IPS-20b (cell line): ENCODE measurements around the gene KCNN4.

Experiments used
- H3K27ac ChIP-seq: one replicate; pipeline ENCODE4 v1.5.1; 2013; ENCODE audit warnings: low read length
- H3K27me3 ChIP-seq: 2 replicates; pipeline ENCODE4 v1.6.1; 2013; ENCODE audit warnings: mild to moderate bottlenecking, low read length, inconsistent platforms; ENCODE audit not compliant: insufficient read depth
- H3K36me3 ChIP-seq: 2 replicates; pipeline ENCODE4 v1.6.1; 2013; ENCODE audit warnings: low read depth, mild to moderate bottlenecking, inconsistent platforms, low read length, moderate library complexity; ENCODE audit not compliant: insufficient read depth
- H3K4me1 ChIP-seq: 2 replicates; pipeline ENCODE4 v1.6.1; 2013; ENCODE audit warnings: mild to moderate bottlenecking, control low read depth, inconsistent platforms, low read length, moderate library complexity; ENCODE audit not compliant: insufficient read depth
- H3K4me3 ChIP-seq: 2 replicates; pipeline ENCODE4 v1.5.1; 2013; ENCODE audit warnings: mild to moderate bottlenecking, low read length, inconsistent platforms
- H3K9ac ChIP-seq: 2 replicates; pipeline ENCODE4 v1.6.1; 2013; ENCODE audit warnings: low read depth, mild to moderate bottlenecking, inconsistent platforms, low read length, moderate library complexity
- H3K9me3 ChIP-seq: 2 replicates; pipeline ENCODE4 v1.6.1; 2013; ENCODE audit warnings: mild to moderate bottlenecking, low read depth, low read length, inconsistent platforms; ENCODE audit not compliant: insufficient read depth

KCNN4 gene

GRCh38 chr19:43735957-43736356 lies 44.8 kb downstream of the KCNN4 start:
- Histone ChIP-seq H3K9me3 (no peaks in the 10 kb centered on the region), H3K36me3 (peaks cover 92% of the 10 kb centered on the region), H3K27me3 (no peaks in the 10 kb centered on the region), H3K4me3 (no peak overlapping the region), H3K4me1 (no peaks in the 10 kb centered on the region), H3K27ac (no peak overlapping the region), H3K9ac (no peak overlapping the region)

DNA sequence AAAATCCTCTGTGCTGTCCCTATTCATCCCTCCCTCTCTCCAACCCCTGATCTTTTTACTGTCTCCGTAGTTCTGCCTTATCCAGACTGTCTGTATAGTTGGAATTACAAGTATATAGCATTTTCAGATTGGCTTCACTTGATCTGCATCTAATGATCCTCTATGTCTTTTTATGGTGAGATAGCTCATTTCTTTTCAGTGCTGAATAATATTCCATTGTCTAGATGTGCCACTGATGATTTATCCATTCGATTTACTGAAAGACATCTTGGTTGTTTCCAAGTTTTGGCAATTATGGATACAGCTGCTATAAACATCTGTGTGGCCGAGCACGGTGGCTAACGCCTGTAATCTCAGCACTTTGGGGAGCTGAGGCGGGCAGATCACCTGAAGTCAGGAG lies 45.8 kb downstream of the KCNN4 start:
- H3K36me3 ChIP-seq = peaks cover 87% of the 10 kb centered on the region
- no peak overlapping the region for H3K27ac ChIP-seq
- H3K9me3 ChIP-seq = no peaks in the 10 kb centered on the region
- no peak overlapping the region for H3K9ac ChIP-seq
- H3K27me3 ChIP-seq = no peaks in the 10 kb centered on the region
- no peaks in the 10 kb centered on the region for H3K4me1 ChIP-seq
- H3K4me3 ChIP-seq = no peak overlapping the region

GRCh38 chr19:43731846-43732245 lies 48.9 kb downstream of the KCNN4 start:
- Histone ChIP-seq H3K4me3 (no peak overlapping the region), H3K9me3 (no peaks in the 10 kb centered on the region), H3K36me3 (peaks cover 71% of the 10 kb centered on the region), H3K9ac (no peak overlapping the region), H3K4me1 (no peaks in the 10 kb centered on the region), H3K27ac (no peak overlapping the region), H3K27me3 (no peaks in the 10 kb centered on the region)

GRCh38 chr19:43731346-43731745 lies 49.4 kb downstream of the KCNN4 start:
- H3K9ac ChIP-seq = no peak overlapping the region
- H3K36me3 ChIP-seq = peaks cover 66% of the 10 kb centered on the region
- H3K9me3 ChIP-seq = no peaks in the 10 kb centered on the region
- H3K27ac ChIP-seq = no peak overlapping the region
- H3K4me1 ChIP-seq = no peaks in the 10 kb centered on the region
- no peak overlapping the region for H3K4me3 ChIP-seq
- no peaks in the 10 kb centered on the region for H3K27me3 ChIP-seq

DNA sequence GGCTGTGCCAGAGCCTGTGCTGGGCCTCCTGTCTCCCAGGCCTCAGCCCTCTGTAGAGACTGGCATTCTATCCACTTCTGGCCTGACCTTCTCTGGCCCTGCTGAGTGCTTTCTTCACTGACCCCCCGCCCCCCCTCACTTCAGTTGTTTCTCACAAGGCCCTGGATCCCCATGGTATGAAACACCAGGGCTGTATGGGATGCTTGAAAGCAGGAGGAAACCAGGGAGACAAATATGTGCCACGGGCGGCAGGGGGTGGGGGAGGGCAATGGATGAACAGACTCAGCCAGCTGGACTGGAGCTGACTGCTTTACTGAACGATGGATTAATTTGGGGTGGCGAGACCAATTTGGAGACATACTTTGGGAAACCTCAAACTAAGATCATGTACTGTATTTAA lies 50.9 kb downstream of the KCNN4 start:
- Histone ChIP-seq H3K27me3 (no peaks in the 10 kb centered on the region), H3K4me1 (no peaks in the 10 kb centered on the region), H3K36me3 (peaks cover 56% of the 10 kb centered on the region), H3K27ac (no peak overlapping the region), H3K9ac (no peak overlapping the region), H3K9me3 (no peaks in the 10 kb centered on the region), H3K4me3 (no peak overlapping the region)

DNA sequence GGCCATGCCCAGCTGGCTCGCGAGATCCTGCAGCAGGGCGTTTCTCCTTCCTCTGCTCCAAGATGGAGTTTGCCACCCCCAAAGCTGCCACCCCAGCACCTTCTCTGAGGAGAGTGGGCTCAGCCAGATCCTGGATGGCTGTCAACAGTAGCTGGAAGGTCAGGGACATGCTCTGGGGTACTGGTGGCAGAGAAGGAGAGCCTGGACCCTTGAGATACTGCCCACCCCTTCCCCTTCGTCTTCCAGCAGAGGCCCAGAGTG lies 53.2 kb downstream of the KCNN4 start:
- H3K27ac ChIP-seq = no peak overlapping the region
- H3K4me3 ChIP-seq = no peak overlapping the region
- no peaks in the 10 kb centered on the region for H3K4me1 ChIP-seq
- peaks cover 32% of the 10 kb centered on the region for H3K36me3 ChIP-seq
- H3K9ac ChIP-seq = no peak overlapping the region
- H3K27me3 ChIP-seq = no peaks in the 10 kb centered on the region
- H3K9me3 ChIP-seq = no peaks in the 10 kb centered on the region

DNA sequence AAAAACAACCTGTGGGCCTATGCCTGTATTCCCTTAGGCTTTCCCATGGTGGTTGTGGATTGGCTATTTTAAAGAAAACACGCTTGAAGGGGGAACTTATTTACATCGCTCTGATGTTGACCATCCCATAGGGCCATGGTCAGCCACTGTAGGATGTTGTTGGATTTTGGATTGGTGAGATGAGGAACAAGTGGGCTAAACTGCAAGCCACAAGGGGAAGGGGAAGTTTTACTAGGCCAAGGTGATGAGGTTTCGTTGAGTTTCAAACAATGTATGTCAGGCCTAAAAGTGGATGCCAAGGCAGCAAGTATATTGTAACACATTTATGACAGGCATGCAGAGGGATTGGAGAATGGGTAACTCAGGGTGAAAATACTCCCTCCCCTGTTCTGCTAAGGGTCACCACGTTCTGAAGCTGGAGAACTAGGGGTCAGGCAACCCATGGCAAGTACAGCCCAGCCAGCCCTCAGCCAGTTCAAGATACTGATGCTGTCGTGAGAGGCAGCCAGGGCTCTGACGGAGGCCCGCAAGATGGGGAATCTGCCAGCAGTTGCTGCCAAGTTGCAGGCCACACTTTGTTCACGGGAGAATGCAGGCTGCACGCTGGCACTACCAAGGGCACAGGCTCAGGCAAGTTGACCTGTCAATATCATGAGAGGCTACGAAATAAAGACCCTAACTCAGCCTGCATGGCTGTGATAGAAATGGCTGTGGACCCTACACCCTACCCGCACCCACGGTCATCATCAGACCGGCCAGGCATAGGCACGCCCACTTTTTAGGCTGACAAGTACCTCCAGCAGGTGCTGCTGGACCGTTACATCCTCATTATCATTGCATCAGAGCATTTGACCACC lies 53.8 kb downstream of the KCNN4 start:
- Histone ChIP-seq H3K27ac (no peak overlapping the region), H3K9me3 (no peaks in the 10 kb centered on the region), H3K4me1 (no peaks in the 10 kb centered on the region), H3K36me3 (peaks cover 28% of the 10 kb centered on the region), H3K9ac (no peak overlapping the region), H3K27me3 (no peaks in the 10 kb centered on the region), H3K4me3 (no peak overlapping the region)

DNA sequence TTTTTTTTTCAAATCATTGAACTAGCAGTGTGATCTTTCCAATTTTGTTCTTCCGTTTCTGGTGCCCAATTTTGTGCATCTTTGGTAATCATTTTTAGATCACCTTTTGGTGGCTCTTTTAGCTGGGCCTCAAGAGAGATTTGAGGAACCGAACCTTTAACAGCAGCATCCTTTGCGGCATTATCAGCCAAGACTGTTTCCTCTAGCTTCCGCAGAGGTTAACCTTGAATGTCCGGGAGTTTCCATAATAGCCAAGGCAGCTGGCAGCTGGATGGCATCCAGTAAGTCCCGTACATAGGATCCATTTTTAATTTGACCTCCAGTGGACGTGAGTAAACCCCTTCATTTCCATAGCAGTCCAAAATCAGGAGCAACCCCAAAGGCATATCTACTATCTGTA lies 55.3 kb downstream of the KCNN4 start:
- no peak overlapping the region for H3K9ac ChIP-seq
- H3K27me3 ChIP-seq = no peaks in the 10 kb centered on the region
- no peak overlapping the region for H3K27ac ChIP-seq
- H3K4me1 ChIP-seq = no peaks in the 10 kb centered on the region
- H3K9me3 ChIP-seq = no peaks in the 10 kb centered on the region
- no peak overlapping the region for H3K4me3 ChIP-seq
- peaks cover 14% of the 10 kb centered on the region for H3K36me3 ChIP-seq

DNA sequence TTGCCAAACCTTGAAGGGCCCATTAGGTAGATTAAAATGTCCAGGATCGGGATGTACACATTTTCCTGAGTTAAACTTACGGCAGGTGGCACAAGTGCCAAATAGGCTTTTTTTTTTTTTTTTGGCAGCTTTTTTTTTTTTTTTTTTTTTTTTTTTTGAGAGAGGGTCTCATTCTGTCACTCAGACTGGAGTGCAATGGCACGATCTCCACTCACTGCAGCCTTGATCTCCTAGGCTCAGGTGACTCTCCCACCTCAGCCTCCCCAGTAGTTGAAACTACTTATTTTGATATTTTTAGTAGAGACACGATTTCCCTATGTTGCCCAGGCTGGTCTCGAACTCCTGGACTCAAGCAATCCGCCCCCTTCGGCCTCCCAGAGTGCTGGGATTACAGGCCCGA lies 55.9 kb downstream of the KCNN4 start:
- H3K9me3 ChIP-seq = no peaks in the 10 kb centered on the region
- H3K9ac ChIP-seq = no peak overlapping the region
- no peak overlapping the region for H3K4me3 ChIP-seq
- H3K27ac ChIP-seq = no peak overlapping the region
- H3K36me3 ChIP-seq = peaks cover 14% of the 10 kb centered on the region
- no peaks in the 10 kb centered on the region for H3K27me3 ChIP-seq
- no peaks in the 10 kb centered on the region for H3K4me1 ChIP-seq

GRCh38 chr19:43723588-43723987 lies 57.2 kb downstream of the KCNN4 start:
- no peak overlapping the region for H3K27ac ChIP-seq
- no peak overlapping the region for H3K9ac ChIP-seq
- no peaks in the 10 kb centered on the region for H3K4me1 ChIP-seq
- no peaks in the 10 kb centered on the region for H3K9me3 ChIP-seq
- H3K4me3 ChIP-seq = no peak overlapping the region
- H3K27me3 ChIP-seq = no peaks in the 10 kb centered on the region
- H3K36me3 ChIP-seq = peaks cover 7% of the 10 kb centered on the region

- Histone ChIP-seq H3K9me3 (no peaks in the 10 kb centered on the region), H3K4me3 (no peak overlapping the region), H3K27me3 (no peaks in the 10 kb centered on the region), H3K9ac (no peak overlapping the region), H3K4me1 (no peaks in the 10 kb centered on the region), H3K27ac (no peak overlapping the region), H3K36me3 (no peaks in the 10 kb centered on the region)
Measured at GRCh38 chr19:43721469-43722048, 59.2 kb downstream of the KCNN4 start.

DNA sequence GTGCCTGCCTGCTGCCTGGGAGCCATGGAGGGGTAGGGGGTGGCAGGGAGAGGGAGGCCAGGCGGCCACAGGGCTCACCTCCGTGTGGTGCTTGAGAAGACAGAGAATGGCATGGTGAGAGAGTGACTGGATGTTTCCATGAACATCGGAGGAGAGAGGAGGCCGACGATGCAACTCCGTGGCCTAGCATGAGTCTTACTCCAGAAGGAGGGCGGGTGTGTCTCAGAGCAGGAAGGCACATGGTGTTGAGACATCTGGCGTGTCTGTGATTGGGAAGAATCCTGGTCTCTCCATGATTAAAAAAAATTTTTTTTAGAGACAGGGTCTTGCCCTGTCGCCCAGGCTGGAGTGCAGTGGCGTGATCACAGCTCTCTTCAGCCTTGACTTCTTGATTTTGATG lies 59.8 kb downstream of the KCNN4 start:
- H3K9ac ChIP-seq = no peak overlapping the region
- no peak overlapping the region for H3K27ac ChIP-seq
- no peaks in the 10 kb centered on the region for H3K9me3 ChIP-seq
- H3K4me1 ChIP-seq = no peaks in the 10 kb centered on the region
- no peaks in the 10 kb centered on the region for H3K36me3 ChIP-seq
- H3K4me3 ChIP-seq = no peak overlapping the region
- H3K27me3 ChIP-seq = no peaks in the 10 kb centered on the region
